NB4 (cell line): ENCODE results near the gene STRA6.

Source experiments
- MYC ChIP-seq: IDR thresholded peaks from 2 replicates; pipeline ENCODE4 v1.6.1; 2011; ENCODE audit warnings: low read depth, low read length
- POLR2A ChIP-seq: IDR thresholded peaks from 2 replicates; pipeline ENCODE4 v1.6.1; 2011; ENCODE audit warnings: mild to moderate bottlenecking; ENCODE audit not compliant: insufficient read length; ENCODE audit errors: extremely low read depth
- TF ChIP-seq, protein P1 (sequence below): IDR thresholded peaks from one replicate; pipeline ENCODE4 v1.5.1; 2012; ENCODE audit warnings: low read depth, low read length
- TF ChIP-seq, protein P2 (sequence below): IDR thresholded peaks from 2 replicates; pipeline ENCODE4 v1.6.1; 2011; ENCODE audit warnings: low read depth, low read length

GRCh38 chr15:74240002-74240568 is 37.5 kb upstream of the STRA6 start:
- TF ChIP-seq, protein P1, sequence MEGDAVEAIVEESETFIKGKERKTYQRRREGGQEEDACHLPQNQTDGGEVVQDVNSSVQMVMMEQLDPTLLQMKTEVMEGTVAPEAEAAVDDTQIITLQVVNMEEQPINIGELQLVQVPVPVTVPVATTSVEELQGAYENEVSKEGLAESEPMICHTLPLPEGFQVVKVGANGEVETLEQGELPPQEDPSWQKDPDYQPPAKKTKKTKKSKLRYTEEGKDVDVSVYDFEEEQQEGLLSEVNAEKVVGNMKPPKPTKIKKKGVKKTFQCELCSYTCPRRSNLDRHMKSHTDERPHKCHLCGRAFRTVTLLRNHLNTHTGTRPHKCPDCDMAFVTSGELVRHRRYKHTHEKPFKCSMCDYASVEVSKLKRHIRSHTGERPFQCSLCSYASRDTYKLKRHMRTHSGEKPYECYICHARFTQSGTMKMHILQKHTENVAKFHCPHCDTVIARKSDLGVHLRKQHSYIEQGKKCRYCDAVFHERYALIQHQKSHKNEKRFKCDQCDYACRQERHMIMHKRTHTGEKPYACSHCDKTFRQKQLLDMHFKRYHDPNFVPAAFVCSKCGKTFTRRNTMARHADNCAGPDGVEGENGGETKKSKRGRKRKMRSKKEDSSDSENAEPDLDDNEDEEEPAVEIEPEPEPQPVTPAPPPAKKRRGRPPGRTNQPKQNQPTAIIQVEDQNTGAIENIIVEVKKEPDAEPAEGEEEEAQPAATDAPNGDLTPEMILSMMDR: peak; percentile 11
- TF ChIP-seq POLR2A (no peak), MYC (no peak)
- TF ChIP-seq, protein P2, sequence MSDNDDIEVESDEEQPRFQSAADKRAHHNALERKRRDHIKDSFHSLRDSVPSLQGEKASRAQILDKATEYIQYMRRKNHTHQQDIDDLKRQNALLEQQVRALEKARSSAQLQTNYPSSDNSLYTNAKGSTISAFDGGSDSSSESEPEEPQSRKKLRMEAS: no peak
